Cerebellar cortex (tissue), 1 donor: ENCODE results near the gene HAO2.
"Not testable (repeated sequence)": the region's sequence is repeated elsewhere in the genome, so short reads cannot be mapped to it uniquely, and the experiment has no call there.

Source experiments
- DNase-seq: peaks from one replicate; pipeline ENCODE4 v3.0.0-alpha.2; 2015; ENCODE audit warnings: low spot score

The HAO2 gene

DNA sequence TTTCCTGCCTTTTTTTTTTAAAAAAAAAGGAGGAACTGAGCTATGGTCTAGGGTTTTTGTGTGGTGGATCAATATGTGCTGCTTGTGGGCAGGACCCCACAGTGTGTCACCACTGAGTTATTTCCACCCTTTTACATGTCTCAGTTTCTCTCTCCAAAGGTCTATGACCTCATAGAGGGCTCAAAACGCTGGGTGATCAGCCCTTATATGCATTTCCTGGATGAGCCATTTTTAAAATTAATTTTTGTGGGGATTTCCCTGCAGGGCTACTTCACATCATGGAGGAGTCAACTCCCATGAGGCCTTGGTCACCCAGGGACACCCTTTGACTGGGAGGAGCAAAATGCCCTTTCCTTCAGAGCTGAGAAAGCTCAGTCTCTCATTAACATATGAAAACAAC lies 20.7 kb upstream of the HAO2 start:
- no peak for DNase-seq

DNA sequence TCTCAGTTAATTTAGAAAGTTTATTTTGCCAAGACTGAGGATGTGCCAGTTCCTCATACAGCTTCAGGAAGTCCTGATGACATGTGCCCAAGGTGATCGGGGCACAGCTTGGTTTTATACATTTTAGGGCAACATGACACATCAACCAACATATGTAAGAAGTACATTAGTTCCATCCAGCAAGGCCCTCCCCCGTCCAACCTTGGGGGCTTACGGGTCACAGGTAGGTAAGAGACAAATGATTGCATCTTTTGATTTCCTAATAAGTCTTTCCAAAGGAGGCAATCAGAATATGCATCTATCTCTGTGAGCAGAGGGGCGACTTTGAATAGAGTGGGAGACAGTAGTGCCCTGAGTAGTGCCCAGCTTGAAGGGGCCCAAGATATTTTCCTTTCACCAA lies 19.6 kb upstream of the HAO2 start:
- no peak for DNase-seq

DNA sequence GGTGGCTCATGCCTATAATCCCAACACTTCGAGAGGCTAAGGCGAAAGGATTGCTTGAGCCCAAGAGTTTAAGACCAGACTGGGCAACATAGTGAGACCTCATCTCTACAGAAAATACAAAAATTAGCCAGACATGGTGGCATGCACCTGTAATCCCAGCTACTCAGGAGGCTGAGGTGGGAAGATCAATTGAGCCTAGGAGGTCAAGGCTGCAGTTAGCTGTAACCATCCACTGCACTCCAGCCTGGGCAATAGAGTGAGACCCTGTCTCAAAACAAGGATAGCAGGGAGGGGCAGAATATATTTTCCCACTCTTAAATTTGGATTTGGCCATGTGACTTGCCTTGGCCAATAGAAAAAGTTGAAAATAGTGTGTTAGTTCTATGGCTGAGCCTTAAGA lies 17.7 kb upstream of the HAO2 start:
- DNase-seq, result not testable (repeated sequence)

DNA sequence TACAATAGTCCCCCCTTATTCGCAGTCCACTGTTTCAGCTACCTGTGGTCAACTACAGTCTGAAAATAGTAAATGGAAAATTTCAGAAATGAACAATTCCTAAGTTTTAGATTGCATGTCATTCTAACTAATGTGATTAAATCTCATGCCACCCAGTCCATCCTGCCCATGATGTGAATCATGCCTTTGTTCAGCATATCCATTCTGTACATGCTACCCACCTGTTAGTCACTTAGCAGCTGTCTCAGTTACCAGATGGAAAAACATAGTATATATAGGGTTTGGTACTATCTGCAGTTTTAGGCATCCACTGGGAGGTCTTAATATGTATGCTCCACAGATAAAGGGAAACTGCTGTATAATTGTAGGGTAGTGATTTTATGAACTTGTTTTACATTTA lies 16.6 kb upstream of the HAO2 start:
- no peak for DNase-seq

DNA sequence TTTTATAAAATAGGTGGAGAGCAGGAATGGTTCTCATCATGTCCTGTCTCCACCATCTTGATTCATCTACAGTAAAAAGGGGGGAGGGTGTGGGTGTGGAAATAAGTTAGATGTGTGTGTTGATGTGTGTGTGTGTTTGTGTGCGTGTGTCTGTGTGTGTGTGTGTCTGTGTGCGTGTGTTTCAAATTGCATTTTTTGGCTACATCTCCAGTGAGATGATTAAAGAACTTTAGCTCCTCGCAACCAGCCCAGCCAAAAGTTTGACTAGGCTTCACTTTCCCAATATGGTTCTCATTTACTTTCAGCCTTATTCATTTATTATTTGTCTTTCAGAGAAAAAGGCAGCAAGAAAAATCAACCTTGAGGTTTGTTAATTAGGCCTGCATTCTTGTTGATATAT lies 14.7 kb upstream of the HAO2 start:
- DNase-seq, result no peak

DNA sequence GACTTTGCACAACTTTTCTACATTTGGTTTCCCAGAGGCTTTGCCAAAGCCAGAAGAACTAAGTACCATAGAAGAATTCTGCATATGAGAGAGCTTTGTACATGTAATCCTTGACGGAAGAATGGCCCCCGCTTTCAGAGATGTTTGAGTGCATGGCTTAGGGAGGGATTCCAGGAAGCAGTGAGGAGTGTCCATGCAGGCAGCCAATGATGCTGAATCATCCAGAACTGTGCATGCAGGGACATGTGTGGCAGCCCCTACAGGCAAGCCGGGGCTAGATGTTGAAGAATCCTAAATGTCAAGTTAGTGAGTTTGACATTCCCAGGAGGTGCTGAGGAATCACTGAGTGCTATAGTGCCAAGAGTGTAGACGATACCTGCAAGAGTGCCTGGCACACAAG lies 9.9 kb upstream of the HAO2 start:
- no peak for DNase-seq

DNA sequence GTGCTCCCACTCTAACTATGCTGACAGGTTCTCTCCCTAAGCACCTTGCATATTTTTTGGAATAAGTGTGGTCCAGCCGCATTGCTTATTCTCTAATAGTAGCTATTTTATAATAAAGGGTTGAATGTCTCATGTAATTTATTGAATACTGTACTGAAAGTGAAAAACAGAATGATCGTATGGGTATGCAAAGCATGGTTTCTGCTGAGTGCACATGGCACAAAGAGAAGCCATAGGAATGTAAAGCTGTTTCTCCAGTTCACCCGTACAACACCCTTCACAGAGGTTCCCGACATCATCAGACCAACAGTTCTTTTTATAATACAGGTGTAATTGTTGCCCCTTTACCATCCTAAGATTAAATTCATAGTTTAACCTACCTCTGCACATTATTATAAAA lies 8.9 kb upstream of the HAO2 start:
- DNase-seq, result no peak

DNA sequence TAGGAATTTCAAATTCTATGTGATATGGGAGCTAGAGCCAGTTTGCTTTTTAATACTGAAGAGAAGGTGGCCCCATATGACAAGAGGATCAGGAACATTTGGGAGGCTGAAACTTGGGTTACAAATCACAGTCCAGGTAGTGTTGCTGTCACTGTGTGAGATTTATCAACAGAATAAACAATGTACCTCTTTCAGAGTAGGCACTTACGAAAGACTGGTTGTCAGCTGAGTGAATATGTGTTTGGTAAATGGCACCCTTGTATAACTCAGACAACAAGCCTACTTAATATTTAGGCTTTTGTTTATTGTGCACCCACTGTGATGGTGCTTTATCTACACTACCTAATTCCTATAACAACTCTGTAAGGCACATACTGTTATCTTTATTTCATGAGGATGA lies 7.4 kb upstream of the HAO2 start:
- DNase-seq, result no peak

DNA sequence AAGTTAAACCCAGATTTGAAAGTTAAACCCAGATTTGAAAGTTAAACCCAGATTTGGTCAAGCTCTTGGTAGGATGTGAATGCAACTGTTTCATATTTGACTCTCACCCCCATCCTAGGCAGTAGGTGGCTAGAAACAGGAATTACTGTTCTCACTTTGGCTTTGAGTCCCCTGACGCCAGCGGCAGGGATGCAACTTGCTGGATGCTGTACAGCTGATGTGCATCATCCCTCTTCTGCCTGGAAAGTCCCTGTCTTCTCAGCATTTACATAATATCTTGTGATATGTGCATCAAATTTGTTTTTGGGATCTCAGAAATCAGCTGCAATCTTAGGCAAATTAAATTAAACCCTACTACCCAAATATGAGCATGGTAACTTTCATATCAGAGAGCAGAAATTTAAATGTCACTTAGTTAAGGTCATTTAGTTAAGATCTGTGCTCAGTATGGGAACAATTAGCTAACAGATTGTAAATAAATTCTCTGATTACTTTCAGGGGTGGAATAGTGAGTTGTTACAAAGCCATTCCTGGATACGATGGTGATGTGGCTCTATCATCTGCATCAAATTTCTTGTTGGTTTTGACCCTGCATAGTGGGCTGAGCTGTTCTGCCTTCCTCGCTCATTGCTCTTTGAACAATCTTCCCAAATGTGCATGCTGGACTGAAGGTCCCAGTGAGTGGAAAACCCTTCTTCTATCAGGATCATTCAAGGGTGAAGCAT lies 6.8 kb upstream of the HAO2 start:
- DNase-seq, result no peak

DNA sequence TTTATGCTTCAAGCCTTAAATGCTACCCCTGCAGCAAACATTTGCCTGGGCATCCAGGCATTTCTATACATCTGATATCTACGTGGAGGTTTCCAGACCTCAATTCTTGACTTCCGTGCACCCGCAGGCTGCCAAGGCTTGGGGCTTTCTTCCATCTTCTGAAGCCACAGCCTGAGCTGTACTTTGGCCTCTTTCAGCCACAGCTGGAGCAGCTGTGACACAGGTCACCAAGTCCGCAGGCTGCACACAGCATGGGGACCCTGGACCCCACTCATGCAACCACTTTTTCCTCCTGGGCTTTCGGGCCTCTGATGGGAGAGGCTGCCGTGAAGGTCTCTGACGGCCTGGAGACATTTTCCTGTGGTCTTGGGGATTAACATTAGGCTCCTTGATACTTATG lies 5.4 kb upstream of the HAO2 start:
- DNase-seq, result no peak

DNA sequence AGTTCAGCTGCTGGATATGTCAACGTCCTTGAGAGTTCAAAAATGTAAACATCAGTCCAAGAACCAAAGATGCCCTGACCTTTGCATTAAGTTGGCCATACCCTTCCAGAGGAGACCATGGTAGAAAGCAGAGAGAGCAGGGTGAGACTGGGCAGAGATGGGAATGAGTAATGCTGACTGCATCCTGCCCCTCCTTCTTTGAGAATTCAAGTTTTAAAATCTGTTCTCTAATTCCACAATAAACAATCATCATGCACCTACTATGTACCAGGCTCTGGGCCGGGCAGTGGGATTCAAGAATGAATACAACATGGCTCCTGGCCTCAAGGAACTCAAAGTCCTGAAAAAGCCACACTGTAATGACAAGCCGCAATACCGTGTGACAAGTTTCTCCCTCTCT lies 3.9 kb upstream of the HAO2 start:
- DNase-seq, result no peak

DNA sequence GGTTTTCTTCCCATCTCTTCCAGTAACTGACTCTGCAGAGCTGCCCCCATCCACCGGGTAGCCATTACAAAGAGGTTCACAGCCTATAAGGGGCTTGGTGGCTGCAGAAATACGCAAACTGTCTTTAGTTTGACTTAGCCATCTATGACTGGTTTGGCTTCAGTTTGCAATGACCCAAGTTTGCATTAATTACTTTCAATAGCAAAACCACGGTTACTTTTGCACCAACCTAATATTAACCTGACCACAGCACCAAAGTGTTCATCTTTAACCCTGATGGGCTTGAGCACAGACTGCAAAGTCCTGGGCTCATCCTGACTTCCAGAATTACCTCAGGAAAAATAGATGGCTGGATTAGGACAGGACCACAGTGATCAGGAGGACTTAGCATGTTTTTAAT lies 2.2 kb upstream of the HAO2 start:
- DNase-seq, result no peak

DNA sequence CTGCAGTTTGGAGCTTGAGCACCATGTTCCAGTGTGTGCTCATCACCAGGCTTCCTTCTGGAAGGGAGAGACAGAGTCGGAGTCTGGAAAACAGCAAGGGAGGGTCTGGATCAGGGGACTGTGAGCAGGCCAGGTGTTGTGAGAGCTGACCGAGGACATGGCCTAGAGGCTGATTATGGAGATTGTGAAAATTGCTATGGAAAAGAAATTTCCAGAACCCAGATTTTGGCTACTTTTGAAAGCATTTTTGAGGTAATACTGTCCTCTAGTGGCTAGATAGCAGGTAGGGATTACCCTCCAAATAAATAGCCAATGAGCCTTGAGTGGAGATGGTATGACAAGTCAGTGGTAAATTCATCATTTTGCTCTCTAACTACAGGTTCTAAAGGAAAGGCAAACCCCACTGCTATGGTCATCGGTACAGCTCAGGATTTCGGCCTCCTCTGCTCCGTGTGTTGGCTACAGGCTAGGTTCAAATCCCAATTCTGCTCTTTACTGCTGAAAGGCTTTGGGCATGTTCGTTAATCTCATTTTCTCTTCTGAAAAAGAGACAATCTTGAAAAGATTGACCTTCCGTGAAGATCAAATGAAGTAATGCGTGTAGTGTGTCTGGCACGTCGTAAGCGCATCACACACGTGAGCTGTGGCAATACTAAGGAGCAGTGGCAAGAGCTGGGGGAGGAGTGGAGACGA lies 1.0 kb upstream of the HAO2 start:
- DNase-seq, result peak; percentile 25

DNA sequence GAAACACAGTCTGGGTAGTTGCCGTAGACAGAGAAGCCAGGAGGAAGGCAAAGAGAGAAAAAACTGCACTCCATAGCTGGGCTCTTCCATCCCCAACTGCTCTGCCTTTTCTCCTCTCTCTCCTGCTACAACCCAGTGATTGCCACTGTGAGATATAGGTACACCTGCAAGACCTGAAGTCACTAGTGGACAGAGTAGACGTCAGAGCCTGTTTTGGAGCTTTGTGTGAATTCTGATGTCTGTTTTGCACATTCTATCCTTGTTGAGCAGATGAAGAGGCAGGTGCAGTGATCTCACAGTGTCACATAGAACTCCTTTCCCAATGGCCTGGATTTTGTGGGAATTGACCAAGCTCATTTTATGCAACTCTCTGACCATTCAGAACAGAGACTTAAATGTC lies 2.2 kb downstream of the HAO2 start:
- no peak for DNase-seq

DNA sequence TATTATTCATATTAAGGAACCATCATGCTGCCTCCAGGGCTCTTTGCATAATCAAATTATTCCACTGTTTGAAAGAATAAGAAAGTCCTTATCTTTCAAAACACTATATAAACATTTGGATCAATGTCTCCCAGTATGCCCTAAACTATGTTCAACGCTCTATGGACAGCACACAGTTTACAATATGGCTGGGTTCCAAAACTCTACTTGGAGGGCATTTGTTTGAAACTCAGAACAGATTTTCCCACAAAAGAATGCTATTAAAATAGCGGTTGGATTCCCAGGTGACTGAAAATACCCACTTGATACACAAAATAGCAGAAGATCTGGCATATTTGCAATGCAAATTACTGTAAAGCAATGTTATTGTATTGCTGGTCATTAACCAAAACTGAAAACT lies 3.2 kb downstream of the HAO2 start:
- no peak for DNase-seq

DNA sequence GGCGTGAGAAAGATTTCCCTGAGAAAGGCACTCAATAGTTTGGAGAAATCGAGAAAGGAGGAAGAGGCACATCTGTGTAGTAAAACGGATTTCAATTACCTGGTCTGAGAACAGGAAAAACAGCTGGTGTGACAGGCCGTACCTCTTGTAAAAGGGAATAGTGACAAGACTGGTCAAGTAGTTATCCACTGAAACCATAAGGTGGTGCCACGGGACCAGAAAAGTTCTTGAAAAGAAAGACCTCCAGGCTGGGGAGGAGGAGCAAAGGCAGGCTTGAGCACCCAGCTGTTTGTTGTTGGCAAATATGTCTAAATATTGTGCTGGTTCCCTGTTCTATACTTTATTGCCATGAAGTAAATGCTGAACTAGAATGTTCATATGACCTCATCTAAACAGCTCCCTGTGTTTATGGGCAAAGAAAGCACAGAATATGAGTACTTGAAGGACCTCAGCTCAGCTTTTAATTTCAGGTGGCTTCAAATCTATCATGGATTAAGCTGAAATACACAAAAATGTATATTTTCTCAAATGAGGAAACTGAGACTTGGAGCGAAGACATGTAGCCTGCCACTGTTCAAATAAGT lies 4.0 kb downstream of the HAO2 start:
- peak; percentile 38 for DNase-seq

DNA sequence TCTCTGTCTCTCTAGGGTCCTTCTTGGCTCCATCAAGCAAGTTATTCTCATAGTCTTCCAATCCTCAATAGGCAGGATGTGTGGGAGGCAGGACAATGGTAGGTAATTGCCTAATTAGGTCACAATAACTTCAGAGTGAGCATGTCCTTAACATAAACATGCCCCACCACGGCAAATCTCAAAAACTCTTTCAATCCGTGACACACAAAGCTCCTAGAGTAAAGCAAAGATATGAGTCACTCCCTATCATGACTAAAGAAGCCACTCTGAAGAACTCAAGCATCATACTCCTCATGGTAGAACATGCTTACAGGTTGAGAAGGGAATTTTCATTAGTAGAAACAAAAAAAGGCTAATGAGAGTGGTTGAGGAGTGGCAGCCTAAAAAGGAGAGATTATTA lies 4.9 kb downstream of the HAO2 start:
- DNase-seq, result no peak

DNA sequence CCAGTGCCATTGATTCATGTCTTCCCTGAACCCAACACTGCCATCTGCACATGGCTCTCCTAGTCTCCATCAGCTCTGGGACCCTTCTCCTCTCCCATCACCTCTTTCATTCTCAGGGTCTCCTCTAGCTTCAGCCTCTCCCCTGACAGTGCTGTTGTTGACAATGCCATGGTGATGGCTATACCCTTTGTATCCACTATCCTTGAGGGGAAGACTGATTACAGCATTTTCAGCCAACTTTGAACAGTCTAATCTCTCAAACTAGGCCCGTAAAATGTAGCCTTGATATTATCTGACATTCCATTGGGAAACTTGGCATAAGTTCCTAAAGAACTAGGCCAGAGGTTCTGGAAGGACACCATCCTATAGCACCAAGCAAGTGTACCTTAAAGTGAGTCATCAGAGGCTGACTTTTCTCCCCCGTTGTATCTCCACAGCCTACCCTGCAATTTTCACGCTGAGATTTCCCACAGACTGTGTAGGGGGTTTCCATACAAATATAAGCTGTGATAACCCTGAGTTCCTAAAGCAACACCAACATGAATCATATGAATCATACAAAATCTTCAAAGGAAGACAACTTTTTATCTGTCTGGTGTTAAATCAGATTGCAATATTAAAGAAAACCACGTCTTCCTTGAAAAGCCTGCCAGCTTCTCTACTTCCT lies 5.8 kb downstream of the HAO2 start:
- no peak for DNase-seq

DNA sequence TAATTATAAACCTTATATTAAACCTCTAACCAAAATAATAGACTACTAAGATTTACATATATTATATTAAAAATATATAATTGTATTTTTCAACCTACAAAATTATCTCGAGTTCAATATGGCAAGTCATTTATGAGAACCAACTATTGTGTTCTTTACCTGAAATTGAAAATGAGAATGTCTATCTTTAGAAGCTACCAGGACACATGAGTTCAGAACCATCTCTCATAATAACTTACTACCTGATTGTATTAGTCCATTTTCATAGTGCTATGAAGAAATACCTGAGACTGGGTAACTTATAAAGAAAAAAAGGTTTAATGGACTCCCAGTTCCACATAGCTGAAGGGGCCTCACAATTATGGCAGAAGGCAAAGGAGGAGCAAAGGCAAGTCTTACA lies 6.8 kb downstream of the HAO2 start:
- no peak for DNase-seq

DNA sequence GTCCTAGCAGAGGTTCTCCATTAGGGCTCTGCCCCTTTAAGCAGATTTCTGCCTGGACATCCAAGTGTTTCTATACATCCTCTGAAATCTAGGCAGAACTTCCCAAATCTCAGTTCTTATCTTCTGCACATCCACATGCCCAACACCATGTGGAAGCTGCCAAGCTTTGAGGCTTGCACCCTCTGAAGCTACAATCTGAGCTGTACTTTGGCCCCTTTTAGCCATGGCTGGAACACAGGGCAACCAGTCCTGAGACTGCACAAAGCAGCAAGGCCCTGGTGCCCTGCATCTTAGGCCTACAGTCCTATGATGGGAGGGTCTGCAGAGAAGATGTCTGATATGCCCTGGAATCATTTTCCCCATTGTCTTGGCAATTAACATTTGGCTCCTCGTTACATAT lies 8.0 kb downstream of the HAO2 start:
- DNase-seq, result no peak

DNA sequence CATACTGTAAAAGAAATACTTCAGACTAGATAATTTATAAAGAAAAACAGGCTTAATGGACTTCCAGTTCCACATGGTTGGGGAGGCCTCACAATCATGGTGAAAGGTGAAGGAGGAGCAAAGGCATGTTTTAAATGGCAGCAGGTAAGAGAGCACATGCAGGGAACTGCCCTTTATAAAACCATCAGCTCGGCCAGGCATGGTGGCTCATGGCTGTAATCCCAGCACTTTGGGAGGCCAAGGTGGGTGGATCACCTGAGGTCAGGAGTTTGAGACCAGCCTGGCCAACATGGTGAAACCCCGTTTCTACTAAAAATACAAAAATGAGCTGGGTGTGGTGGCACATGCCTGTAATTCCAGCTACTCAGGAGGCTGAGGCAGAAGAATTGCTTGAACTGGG lies 9.0 kb downstream of the HAO2 start:
- DNase-seq, result not testable (repeated sequence)

DNA sequence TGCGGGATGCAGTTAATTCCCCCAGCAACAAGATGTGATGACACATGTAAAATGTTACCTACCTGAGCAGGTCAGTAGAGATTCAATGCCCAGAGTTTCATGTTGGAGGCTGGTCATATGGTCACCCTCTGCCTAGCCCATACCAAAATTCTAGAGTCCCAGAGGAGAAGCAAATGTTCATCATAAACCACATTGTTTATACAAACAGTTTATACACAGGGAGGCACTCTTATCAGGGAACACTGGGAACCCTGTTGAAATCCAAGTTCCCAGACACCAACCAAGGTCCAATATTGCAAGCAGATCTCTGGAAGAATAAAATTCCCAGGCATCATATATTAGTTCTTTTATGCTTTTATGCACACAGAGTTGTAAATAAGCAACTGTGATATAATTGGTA lies 10.5 kb downstream of the HAO2 start:
- no peak for DNase-seq

DNA sequence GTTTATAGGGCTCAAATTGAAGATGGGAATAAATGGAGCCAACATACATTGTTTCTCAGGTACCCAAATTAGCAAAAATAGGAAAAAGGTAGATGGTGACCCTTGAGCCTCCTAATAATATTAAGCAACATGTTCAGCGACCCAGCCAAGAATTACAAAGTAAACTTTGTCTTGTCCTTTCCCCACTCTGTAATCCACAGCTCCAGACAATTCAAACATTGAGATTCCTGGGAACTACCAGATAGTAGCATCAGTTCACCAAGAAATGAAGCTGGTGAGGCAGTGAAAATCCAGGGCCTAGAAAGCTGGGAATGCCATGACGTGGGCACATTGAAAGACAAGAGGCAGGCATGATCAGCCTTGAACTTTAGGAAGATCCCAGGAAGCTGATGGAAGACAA lies 11.7 kb downstream of the HAO2 start:
- DNase-seq, result no peak
